ENCODE measurements around the gene ADAMTS2. TPM values are rescaled to one million over a fixed set of nuclear protein-coding genes. Genes with fewer than 3 reads are reported as not detected.

Gene ADAMTS2
- total RNA-seq, 1 experiment from 2014 or later = 3.9 TPM

GRCh38 chr5:179302499-179303185 lies 42.6 kb downstream of the ADAMTS2 start (continued):
- TF ChIP-seq FOSL1 (IDR thresholded peaks at IDR 0.05; ENCODE audit: low read depth) (no peak), SP1 (IDR thresholded peaks at IDR 0.05; ENCODE audit: low read depth) (no peak), YY1 (IDR thresholded peaks at IDR 0.05; ENCODE audit: extremely low read depth, insufficient replicate concordance, low read depth, low read length) (no peak), POLR2AphosphoS5 (IDR thresholded peaks at IDR 0.05; ENCODE audit: low read depth, low read length) (no peak)

GRCh38 chr5:179301796-179302195 lies 43.5 kb downstream of the ADAMTS2 start:
- BruUV-seq (replicated peaks) = no TSS peak
- Histone ChIP-seq H3K27me3 (ENCODE audit: insufficient read depth, low read length) (peaks cover 11% of the 10 kb centered on the region; the same call in 1 of the 2 replicates), H3K4me2 (ENCODE audit: low read length) (no peak overlapping the region), H2AFZ (ENCODE audit: low read depth, low read length, poor library complexity, severe bottlenecking) (no peak overlapping the region), H4K20me1 (ENCODE audit: insufficient read depth) (no peaks in the 10 kb centered on the region), H3K79me2 (ENCODE audit: insufficient read depth, low read length) (no peaks in the 10 kb centered on the region), H3K36me3 (ENCODE audit: control insufficient read depth in 1 of 2, insufficient read depth in 2 of 2, low read length in 2 of 2) (no peaks in the 10 kb centered on the region), H3K9me2 (ENCODE audit: insufficient read depth) (no peaks in the 10 kb centered on the region), H3K4me1 (ENCODE audit: control insufficient read depth in 1 of 2, insufficient read depth in 2 of 2, low read length in 2 of 2) (no peaks in the 10 kb centered on the region), H3K4me3 (replicated peaks in 1 of 2; ENCODE audit: low read depth in 1 of 2, low read length in 2 of 2) (no peak overlapping the region), H3K9ac (ENCODE audit: low read length) (no peak overlapping the region), H3K9me3 (ENCODE audit: control insufficient read depth in 1 of 2, insufficient read depth in 1 of 2, low read depth in 1 of 2, low read length in 2 of 2) (no peaks in the 10 kb centered on the region), H3K27ac (ENCODE audit: low read depth, low read length) (no peak overlapping the region)
- no peak for DNase-seq (ENCODE audit: low read depth, low spot score)
- POLR2A ChIA-PET = no interaction called here
- intact Hi-C loops (cut with micrococcal nuclease) = no loop called here
- CTCF ChIA-PET = no interaction called here
- TF ChIP-seq EGR1 (IDR thresholded peaks at IDR 0.05; ENCODE audit: low read depth) = no peak
- TF ChIP-seq POLR2AphosphoS5 (IDR thresholded peaks at IDR 0.05; ENCODE audit: low read depth, low read length) = no peak
- TF ChIP-seq JUND (IDR thresholded peaks at IDR 0.05) = no peak
- no peak for TF ChIP-seq CBX3 (IDR thresholded peaks at IDR 0.05; ENCODE audit: low read depth)
- TF ChIP-seq SP1 (IDR thresholded peaks at IDR 0.05; ENCODE audit: low read depth) = no peak
- no peak for TF ChIP-seq SRF (IDR thresholded peaks at IDR 0.05; ENCODE audit: low read depth)
- no peak for TF ChIP-seq EZH2phosphoT487 (IDR thresholded peaks at IDR 0.05; ENCODE audit: borderline replicate concordance)
- no peak for TF ChIP-seq CTCF (IDR thresholded peaks at IDR 0.05 in 2 of 3, conservative IDR thresholded peaks at IDR 0.05 in 1 of 3; ENCODE audit: borderline replicate concordance in 1 of 3, insufficient read depth in 1 of 3, low read depth in 2 of 3, low read length in 2 of 3)
- no peak for TF ChIP-seq YY1 (IDR thresholded peaks at IDR 0.05; ENCODE audit: extremely low read depth, insufficient replicate concordance, low read depth, low read length)
- TF ChIP-seq FOSL1 (IDR thresholded peaks at IDR 0.05; ENCODE audit: low read depth) = no peak
- TF ChIP-seq ZFX (IDR thresholded peaks at IDR 0.05) = no peak
- no peak for TF ChIP-seq MAX (IDR thresholded peaks at IDR 0.05)
- TF ChIP-seq, protein P1, sequence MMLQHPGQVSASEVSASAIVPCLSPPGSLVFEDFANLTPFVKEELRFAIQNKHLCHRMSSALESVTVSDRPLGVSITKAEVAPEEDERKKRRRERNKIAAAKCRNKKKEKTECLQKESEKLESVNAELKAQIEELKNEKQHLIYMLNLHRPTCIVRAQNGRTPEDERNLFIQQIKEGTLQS (IDR thresholded peaks at IDR 0.05) = no peak
- TF ChIP-seq REST (IDR thresholded peaks at IDR 0.05; ENCODE audit: low read depth) = no peak
- no peak for TF ChIP-seq POLR2A (IDR thresholded peaks at IDR 0.05; ENCODE audit: borderline replicate concordance, extremely low read depth, insufficient read depth, insufficient read length)
- no peak for TF ChIP-seq ELF1 (IDR thresholded peaks at IDR 0.05; ENCODE audit: borderline replicate concordance, low read depth)
- no peak for TF ChIP-seq CEBPB (IDR thresholded peaks at IDR 0.05; ENCODE audit: low read depth)
- TF ChIP-seq TCF7L2 (IDR thresholded peaks at IDR 0.05; ENCODE audit: borderline replicate concordance, extremely low read depth, insufficient read depth, insufficient read length) = no peak
- no peak for TF ChIP-seq RAD21 (IDR thresholded peaks at IDR 0.05; ENCODE audit: low read depth)
- RAD21 ChIA-PET (ENCODE audit: low non-redundant PET in 1 of 2, low total read pairs in 2 of 2, uncharacterized antibody in 2 of 2, unreplicated experiment in 2 of 2) = no interaction called here
- no peak for ATAC-seq

All from HCT116 (cell line).